ENCODE results near the gene ALOXE3.
"Not testable (repeated sequence)": the region's sequence is repeated elsewhere in the genome, so short reads cannot be mapped to it uniquely, and the experiment has no call there.

Gene ALOXE3

GRCh38 chr17:8121407-8121680 is 3.0 kb upstream of the ALOXE3 start:
- no peak for DNase-seq

- DNase-seq, result peak; percentile 97
Measured at GRCh38 chr17:8120520-8121406, 2.4 kb upstream of the ALOXE3 start.

GRCh38 chr17:8119581-8120519 is 1.5 kb upstream of the ALOXE3 start:
- peak; percentile 98 for DNase-seq

GRCh38 chr17:8118769-8119580 is 661 bp upstream of the ALOXE3 start:
- DNase-seq, result peak; percentile 95

GRCh38 chr17:8117367-8117979 is 841 bp downstream of the ALOXE3 start:
- no peak for DNase-seq

GRCh38 chr17:8116776-8117175 is 1.5 kb downstream of the ALOXE3 start:
- DNase-seq, result no peak

GRCh38 chr17:8110907-8111306 is 7.4 kb downstream of the ALOXE3 start:
- no peak for DNase-seq

- DNase-seq, result no peak
Measured at GRCh38 chr17:8110456-8110804, 7.9 kb downstream of the ALOXE3 start.

GRCh38 chr17:8109661-8110455 is 8.5 kb downstream of the ALOXE3 start:
- peak; percentile 90 for DNase-seq

GRCh38 chr17:8108972-8109660 is 9.2 kb downstream of the ALOXE3 start:
- DNase-seq, result no peak

- DNase-seq, result not testable (repeated sequence)
Measured at GRCh38 chr17:8106980-8107379, 11.3 kb downstream of the ALOXE3 start.

- DNase-seq, result no peak
Measured at GRCh38 chr17:8105957-8106398, 12.3 kb downstream of the ALOXE3 start.

- DNase-seq, result no peak
Measured at GRCh38 chr17:8104911-8105310, 13.4 kb downstream of the ALOXE3 start.

GRCh38 chr17:8103549-8103948 is 14.8 kb downstream of the ALOXE3 start:
- DNase-seq, result no peak

- DNase-seq, result no peak
Measured at GRCh38 chr17:8101721-8102120, 16.6 kb downstream of the ALOXE3 start.

- no peak for DNase-seq
Measured at GRCh38 chr17:8100763-8101162, 17.6 kb downstream of the ALOXE3 start.

GRCh38 chr17:8100111-8100510 is 18.2 kb downstream of the ALOXE3 start:
- DNase-seq, result no peak

- DNase-seq, result no peak
Measured at GRCh38 chr17:8096541-8096940, 21.8 kb downstream of the ALOXE3 start.

- DNase-seq, result no peak
Measured at GRCh38 chr17:8095361-8095760, 23.0 kb downstream of the ALOXE3 start.

- DNase-seq, result no peak
Measured at GRCh38 chr17:8091033-8091687, 27.2 kb downstream of the ALOXE3 start.

- no peak for DNase-seq
Measured at GRCh38 chr17:8089728-8090127, 28.6 kb downstream of the ALOXE3 start.

All from activated CD8-positive, alpha-beta memory T cell treated with anti-CD3 and anti-CD28 coated beads for 24 hours (primary cell).